PFSK-1 (cell line): ENCODE data around the gene TNC.

ENCODE experiments used
- FOXP2 ChIP-seq: optimal IDR thresholded peaks from 2 replicates; pipeline ENCODE3; 2011; ENCODE audit warnings: borderline replicate concordance, control low read depth, inconsistent platforms; ENCODE audit not compliant: insufficient read depth; ENCODE audit errors: extremely low read length, extremely low read depth
- POLR2AphosphoS5 ChIP-seq: IDR thresholded peaks from 2 replicates; pipeline ENCODE4 v1.6.1; 2012; ENCODE audit warnings: low read depth, mild to moderate bottlenecking, control low read depth, low read length, moderate library complexity
- REST ChIP-seq, 2 experiments: IDR thresholded peaks; 2 replicates each; pipeline versions ENCODE4 v1.6.1 to v1.8.0; 2011 to 2012; ENCODE audit warnings: low read depth in 2 of 2, low read length in 2 of 2, control low read depth in 1 of 2, inconsistent platforms in 1 of 2, mild to moderate bottlenecking in 1 of 2, moderate library complexity in 1 of 2; ENCODE audit not compliant: insufficient read depth in 1 of 2
- SIN3A ChIP-seq: IDR thresholded peaks from 2 replicates; pipeline ENCODE4 v1.6.1; 2012; ENCODE audit warnings: mild to moderate bottlenecking, low read length, moderate library complexity, borderline replicate concordance; ENCODE audit not compliant: insufficient read depth
- TAF1 ChIP-seq: IDR thresholded peaks from 2 replicates; pipeline ENCODE4 v1.6.1; 2012; ENCODE audit warnings: low read length, control low read depth, borderline replicate concordance; ENCODE audit not compliant: insufficient read depth

TNC gene

GRCh38 chr9:115161446-115161845, 43.5 kb upstream of the TNC start:
- no peak for TF ChIP-seq POLR2AphosphoS5
- TF ChIP-seq FOXP2 = no peak
- TF ChIP-seq REST (IDR thresholded peaks at IDR 0.05; ENCODE audit: insufficient read depth in 1 of 2, low read depth in 2 of 2, low read length in 2 of 2) = no peak
- no peak for TF ChIP-seq SIN3A
- TF ChIP-seq TAF1 = no peak

- TF ChIP-seq FOXP2 (no peak), POLR2AphosphoS5 (no peak), TAF1 (no peak), SIN3A (no peak), REST (IDR thresholded peaks at IDR 0.05; ENCODE audit: insufficient read depth in 1 of 2, low read depth in 2 of 2, low read length in 2 of 2) (no peak)
Observed at GRCh38 chr9:115158661-115159481, 40.9 kb upstream of the TNC start.

GRCh38 chr9:115157245-115157674, 39.3 kb upstream of the TNC start:
- TF ChIP-seq POLR2AphosphoS5 (no peak), SIN3A (no peak), REST (IDR thresholded peaks at IDR 0.05; ENCODE audit: insufficient read depth in 1 of 2, low read depth in 2 of 2, low read length in 2 of 2) (no peak), FOXP2 (no peak), TAF1 (no peak)

GRCh38 chr9:115155037-115155436, 37.1 kb upstream of the TNC start:
- no peak for TF ChIP-seq TAF1
- no peak for TF ChIP-seq REST (IDR thresholded peaks at IDR 0.05; ENCODE audit: insufficient read depth in 1 of 2, low read depth in 2 of 2, low read length in 2 of 2)
- no peak for TF ChIP-seq POLR2AphosphoS5
- no peak for TF ChIP-seq SIN3A
- TF ChIP-seq FOXP2 = no peak
